HEK293T (cell line): ENCODE measurements around the gene TNFRSF8.

Source experiments
- BHLHE40 ChIP-seq: fragments of 450-650 bp; IDR thresholded peaks from 2 replicates; pipeline ENCODE4 v1.6.1; 2016; ENCODE audit warnings: mild to moderate bottlenecking, moderate library complexity, borderline replicate concordance
- FOXK2 ChIP-seq: fragments of 450-650 bp; IDR thresholded peaks from 2 replicates; pipeline ENCODE4 v1.6.1; 2016; ENCODE audit warnings: mild to moderate bottlenecking
- SP1 ChIP-seq: fragments of 450-650 bp; IDR thresholded peaks from 2 replicates; pipeline ENCODE4 v1.6.1; 2017
- SUZ12 ChIP-seq: fragments of 450-650 bp; IDR thresholded peaks from 2 replicates; pipeline ENCODE4 v1.6.1; 2016; ENCODE audit warnings: mild to moderate bottlenecking

- TF ChIP-seq BHLHE40 = no peak
- no peak for TF ChIP-seq SUZ12
- no peak for TF ChIP-seq SP1
- no peak for TF ChIP-seq FOXK2
These were observed 41.1 kb upstream of the TNFRSF8 start for GRCh38 chr1:12022036-12022435.
